SK-N-SH treated with all-trans-retinoic acid at 6 μM for 48 hours (cell line): ENCODE results near the gene TOP1.

Experiments used
- ATAC-seq: fragments of 200-7000 bp; cut with Tn5 transposase; 3 replicates; pipeline ENCODE4 v1.9.1; 2020; ENCODE audit warnings: mild to moderate bottlenecking, moderate library complexity
- ARNTL ChIP-seq: fragments of 450-650 bp; formaldehyde crosslinking; IDR thresholded peaks from 2 replicates; pipeline ENCODE4 v1.5.0; 2020; ENCODE audit warnings: low read depth, mild to moderate bottlenecking, moderate library complexity, borderline replicate concordance
- BACH2 ChIP-seq: fragments of 250-450 bp; sonication (Bioruptor Pico); IDR thresholded peaks from 2 replicates; pipeline ENCODE4 v1.9.0; 2021; ENCODE audit warnings: mild to moderate bottlenecking, borderline replicate concordance
- CREB5 ChIP-seq: fragments of 250-450 bp; sonication (Bioruptor Pico); IDR thresholded peaks from 2 replicates; pipeline ENCODE4 v1.5.1; 2020; ENCODE audit warnings: low read depth, mild to moderate bottlenecking, moderate library complexity
- CSDC2 ChIP-seq: fragments of 250-450 bp; sonication (Bioruptor Pico); IDR thresholded peaks from 2 replicates; pipeline ENCODE4 v1.5.0; 2020; ENCODE audit warnings: mild to moderate bottlenecking, moderate library complexity
- CSRNP3 ChIP-seq: fragments of 250-450 bp; sonication (Bioruptor Pico); IDR thresholded peaks from 2 replicates; pipeline ENCODE4 v1.5.1; 2021; ENCODE audit warnings: mild to moderate bottlenecking, moderate library complexity
- GLIS3 ChIP-seq: fragments of 250-450 bp; sonication (Bioruptor Pico); IDR thresholded peaks from 2 replicates; pipeline ENCODE4 v1.5.0; 2020; ENCODE audit warnings: mild to moderate bottlenecking, moderate library complexity
- ISL1 ChIP-seq: fragments of 250-450 bp; sonication (Bioruptor Pico); IDR thresholded peaks from 2 replicates; pipeline ENCODE4 v2.1.2; 2022; ENCODE audit warnings: mild to moderate bottlenecking, moderate library complexity
- OSR1 ChIP-seq: fragments of 250-450 bp; sonication (Bioruptor Pico); IDR thresholded peaks from 2 replicates; pipeline ENCODE4 v1.8.0; 2022; ENCODE audit warnings: moderate library complexity, mild to moderate bottlenecking, inconsistent platforms
- PATZ1 ChIP-seq: fragments of 250-450 bp; sonication (Bioruptor Pico); IDR thresholded peaks from 2 replicates; pipeline ENCODE4 v1.8.0; 2020; ENCODE audit warnings: mild to moderate bottlenecking, moderate library complexity, borderline replicate concordance
- POU6F1 ChIP-seq: fragments of 250-450 bp; sonication (Bioruptor Pico); IDR thresholded peaks from 2 replicates; pipeline ENCODE4 v1.8.0; 2021; ENCODE audit warnings: low read depth, mild to moderate bottlenecking, moderate library complexity, borderline replicate concordance
- PPARA ChIP-seq: fragments of 250-450 bp; sonication (Bioruptor Pico); IDR thresholded peaks from 2 replicates; pipeline ENCODE4 v1.5.0; 2020; ENCODE audit warnings: mild to moderate bottlenecking, borderline replicate concordance
- RARB ChIP-seq: fragments of 250-450 bp; sonication (Bioruptor Pico); IDR thresholded peaks from 2 replicates; pipeline ENCODE4 v1.8.0; 2021; ENCODE audit warnings: mild to moderate bottlenecking, moderate library complexity
- SNAI2 ChIP-seq: fragments of 250-450 bp; sonication (Bioruptor Pico); IDR thresholded peaks from 2 replicates; pipeline ENCODE4 v1.5.0; 2020; ENCODE audit warnings: mild to moderate bottlenecking, moderate library complexity
- TCF4 ChIP-seq: fragments of 250-450 bp; sonication (Bioruptor Pico); IDR thresholded peaks from 2 replicates; pipeline ENCODE4 v1.8.0; 2021; ENCODE audit warnings: mild to moderate bottlenecking, moderate library complexity, borderline replicate concordance
- TOX ChIP-seq: fragments of 250-450 bp; sonication (Bioruptor Pico); IDR thresholded peaks from 2 replicates; pipeline ENCODE4 v1.8.0; 2021; ENCODE audit warnings: mild to moderate bottlenecking, moderate library complexity, borderline replicate concordance
- TSHZ2 ChIP-seq: fragments of 250-450 bp; sonication (Bioruptor Pico); IDR thresholded peaks from 2 replicates; pipeline ENCODE4 v1.5.0; 2020; ENCODE audit warnings: mild to moderate bottlenecking, moderate library complexity
- ZC3H10 ChIP-seq: fragments of 250-450 bp; sonication (Bioruptor Pico); IDR thresholded peaks from 2 replicates; pipeline ENCODE4 v1.5.1; 2021; ENCODE audit warnings: mild to moderate bottlenecking, moderate library complexity
- ZFP3 ChIP-seq: fragments of 250-450 bp; sonication (Bioruptor Pico); IDR thresholded peaks from 2 replicates; pipeline ENCODE4 v1.5.0; 2020; ENCODE audit warnings: mild to moderate bottlenecking, moderate library complexity
- ZFP30 ChIP-seq: fragments of 450-650 bp; formaldehyde crosslinking; IDR thresholded peaks from 2 replicates; pipeline ENCODE4 v1.5.0; 2022; ENCODE audit warnings: mild to moderate bottlenecking, moderate library complexity
- ZNF565 ChIP-seq: fragments of 450-650 bp; formaldehyde crosslinking; conservative IDR thresholded peaks from 2 replicates; pipeline ENCODE4 v1.5.0; 2020; ENCODE audit warnings: low read depth, mild to moderate bottlenecking, moderate library complexity
- ZNF70 ChIP-seq: fragments of 450-650 bp; formaldehyde crosslinking; IDR thresholded peaks from 2 replicates; pipeline ENCODE4 v1.5.0; 2020; ENCODE audit warnings: mild to moderate bottlenecking, moderate library complexity
- ZNF8 ChIP-seq: fragments of 450-650 bp; formaldehyde crosslinking; IDR thresholded peaks from 2 replicates; pipeline ENCODE4 v1.5.0; 2020; ENCODE audit warnings: mild to moderate bottlenecking, moderate library complexity

TOP1 gene

GRCh38 chr20:40997116-40997515 is 31.5 kb upstream of the TOP1 start:
- no peak for ATAC-seq
- TF ChIP-seq SNAI2 (CRISPR knock-in tag) (no peak), ZNF8 (no peak), ZNF70 (CRISPR knock-in tag) (no peak), CREB5 (CRISPR knock-in tag) (no peak), OSR1 (CRISPR knock-in tag) (no peak), ISL1 (CRISPR knock-in tag) (no peak), ZFP3 (CRISPR knock-in tag) (no peak), PATZ1 (CRISPR knock-in tag) (no peak), CSDC2 (CRISPR knock-in tag) (no peak), TOX (CRISPR knock-in tag) (no peak), TCF4 (CRISPR knock-in tag) (no peak), RARB (no peak), ZC3H10 (no peak), CSRNP3 (CRISPR knock-in tag) (no peak), ARNTL (no peak), BACH2 (CRISPR knock-in tag) (no peak), GLIS3 (CRISPR knock-in tag) (no peak), ZNF565 (CRISPR knock-in tag) (no peak), PPARA (CRISPR knock-in tag) (no peak)
- TF ChIP-seq, all 23 proteins: peak for 0

- TF ChIP-seq ISL1 (CRISPR knock-in tag) (no peak), ZNF70 (CRISPR knock-in tag) (no peak), RARB (no peak), POU6F1 (CRISPR knock-in tag) (no peak), ZNF8 (no peak), GLIS3 (CRISPR knock-in tag) (no peak), TCF4 (CRISPR knock-in tag) (no peak), ARNTL (no peak), SNAI2 (CRISPR knock-in tag) (no peak), PATZ1 (CRISPR knock-in tag) (no peak), ZNF565 (CRISPR knock-in tag) (no peak), TSHZ2 (CRISPR knock-in tag) (no peak), ZFP3 (CRISPR knock-in tag) (no peak), PPARA (CRISPR knock-in tag) (no peak), ZFP30 (CRISPR knock-in tag) (no peak), CREB5 (CRISPR knock-in tag) (no peak)
- TF ChIP-seq, all 23 proteins: peak for 0
These were observed 28.8 kb upstream of the TOP1 start for GRCh38 chr20:40999841-41000240.

More at GRCh38 chr20:40999841-41000240, 28.8 kb upstream of the TOP1 start:
- ATAC-seq: no peak
